ENCODE data around the gene PGM2L1. TPM values are rescaled to one million over a fixed set of nuclear protein-coding genes. Genes with fewer than 3 reads are reported as not detected.

Gene PGM2L1
- total and polyA plus RNA-seq, 2 donors: 7.0 to 8.0 TPM

DNA sequence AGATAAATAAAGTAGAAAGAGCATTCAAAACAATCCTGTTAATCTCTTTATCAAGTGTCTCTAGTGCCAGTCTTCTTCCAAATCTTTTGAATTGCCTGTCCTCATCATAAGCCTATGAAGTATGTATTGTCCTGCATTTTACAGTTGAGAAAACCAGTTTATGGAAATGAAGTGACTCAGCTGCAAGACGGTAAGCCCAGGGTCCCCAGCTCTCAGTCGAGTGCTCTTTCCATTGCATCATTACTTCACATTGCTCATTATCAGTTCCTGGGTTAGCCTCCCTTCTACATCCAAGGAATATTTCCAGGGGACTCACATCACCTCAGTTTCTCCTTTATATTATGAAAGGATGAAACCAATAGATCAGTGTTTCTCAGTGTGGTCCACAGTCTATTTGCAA lies 77.7 kb downstream of the PGM2L1 start:
- H3K9me3 ChIP-seq (ENCODE audit: control insufficient read depth in 2 of 2, insufficient read depth in 1 of 2, low read length in 1 of 2): peaks cover 0 to 5% of the 10 kb centered on the region in 2 donors
- H3K4me1 ChIP-seq (ENCODE audit: control insufficient read depth in 2 of 2, insufficient read depth in 2 of 2, low read length in 2 of 2): no peaks in the 10 kb centered on the region
- DNase-seq (ENCODE audit: low read depth in 6 of 9, low spot score in 9 of 9): no peak
- no peaks in the 10 kb centered on the region for H3K36me3 ChIP-seq (ENCODE audit: control insufficient read depth in 2 of 2, insufficient read depth in 2 of 2, low read length in 1 of 2)
- no peak overlapping the region for H3K27ac ChIP-seq (ENCODE audit: low read depth in 1 of 2, low read length in 1 of 2)
- H3K4me3 ChIP-seq (ENCODE audit: low read length in 2 of 2): no peak overlapping the region
- no peaks in the 10 kb centered on the region for H3K27me3 ChIP-seq (ENCODE audit: control insufficient read depth in 2 of 2, insufficient read depth in 1 of 2, low read length in 1 of 2)
- 93% methylated on average over 2 of the region's 2 CpGs for WGBS

DNA sequence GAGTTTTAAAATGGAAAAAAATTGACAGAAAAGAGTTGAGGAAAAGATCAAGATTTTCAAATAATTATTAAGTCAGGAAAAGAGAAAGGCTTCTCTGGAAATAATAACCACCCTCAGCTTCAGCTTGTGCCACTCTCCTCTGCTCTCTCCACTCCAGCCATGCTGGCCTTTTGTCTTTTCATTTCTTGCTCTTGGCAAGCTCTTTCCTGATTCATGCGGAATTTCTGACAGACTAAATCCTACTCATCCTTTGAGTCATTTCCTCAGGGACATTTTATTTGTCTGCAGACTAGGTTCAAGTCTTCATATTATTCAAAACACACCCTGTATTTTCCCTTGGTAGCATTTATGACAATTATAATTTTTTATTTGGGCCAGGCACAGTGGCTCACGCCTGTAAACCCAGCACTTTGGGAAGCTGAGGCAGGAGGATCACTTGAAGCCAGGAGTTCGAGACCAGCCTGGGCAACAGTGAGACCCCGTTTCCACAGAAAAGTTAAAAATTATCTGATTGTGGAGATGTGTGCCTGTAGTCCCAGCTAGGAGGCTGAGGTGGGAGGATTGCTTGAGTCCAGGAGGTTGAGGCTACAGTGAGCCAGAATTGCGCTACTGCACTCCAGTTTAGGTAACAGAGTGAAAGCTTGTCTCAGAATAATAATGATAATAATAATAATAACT lies 79.0 kb downstream of the PGM2L1 start:
- H3K36me3 ChIP-seq (ENCODE audit: control insufficient read depth in 2 of 2, insufficient read depth in 2 of 2, low read length in 1 of 2): no peaks in the 10 kb centered on the region
- DNase-seq (ENCODE audit: low read depth in 6 of 9, low spot score in 9 of 9): no peak
- 96% methylated on average over 5 of the region's 5 CpGs for WGBS
- H3K27ac ChIP-seq (ENCODE audit: low read depth in 1 of 2, low read length in 1 of 2): no peak overlapping the region
- H3K4me3 ChIP-seq (ENCODE audit: low read length in 2 of 2): no peak overlapping the region
- H3K9me3 ChIP-seq (ENCODE audit: control insufficient read depth in 2 of 2, insufficient read depth in 1 of 2, low read length in 1 of 2): peaks cover 0 to 5% of the 10 kb centered on the region in 2 donors
- no peaks in the 10 kb centered on the region for H3K27me3 ChIP-seq (ENCODE audit: control insufficient read depth in 2 of 2, insufficient read depth in 1 of 2, low read length in 1 of 2)
- H3K4me1 ChIP-seq (ENCODE audit: control insufficient read depth in 2 of 2, insufficient read depth in 2 of 2, low read length in 2 of 2): no peaks in the 10 kb centered on the region

DNA sequence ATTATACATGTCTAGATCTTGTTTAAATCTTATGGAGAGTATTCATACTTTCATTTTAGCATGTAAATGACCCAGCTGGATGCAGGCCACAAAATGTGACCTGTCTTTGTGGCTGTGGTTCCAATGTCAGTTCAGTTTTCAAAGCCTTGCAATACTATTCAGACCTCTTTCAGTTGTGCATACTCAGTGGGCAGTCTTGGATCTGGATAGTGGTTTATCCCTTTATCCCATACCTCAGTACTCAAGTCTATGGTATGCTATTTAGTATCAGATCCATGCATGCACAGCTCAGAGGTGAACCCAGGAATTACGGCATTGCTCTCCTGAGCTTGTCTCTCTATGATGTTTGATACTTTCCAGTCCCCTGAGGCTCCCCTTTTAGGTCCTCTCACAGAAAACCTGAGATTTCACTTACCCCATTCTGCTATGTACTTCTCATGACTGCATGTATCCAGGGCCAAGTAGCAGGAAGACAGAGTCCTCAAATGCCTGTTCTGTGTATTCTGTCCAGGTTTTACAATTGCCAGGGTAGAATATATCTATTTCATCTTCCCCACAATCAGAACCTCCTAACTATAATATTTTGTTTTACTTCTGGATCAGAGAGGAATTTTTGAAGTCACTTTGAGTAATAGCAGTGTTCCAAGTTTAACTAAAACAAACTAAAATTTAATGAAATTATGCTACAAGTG lies 79.8 kb downstream of the PGM2L1 start:
- Histone ChIP-seq H3K4me1 (ENCODE audit: control insufficient read depth in 2 of 2, insufficient read depth in 2 of 2, low read length in 2 of 2) (no peaks in the 10 kb centered on the region), H3K27ac (ENCODE audit: low read depth in 1 of 2, low read length in 1 of 2) (no peak overlapping the region), H3K36me3 (ENCODE audit: control insufficient read depth in 2 of 2, insufficient read depth in 2 of 2, low read length in 1 of 2) (no peaks in the 10 kb centered on the region), H3K9me3 (ENCODE audit: control insufficient read depth in 2 of 2, insufficient read depth in 1 of 2, low read length in 1 of 2) (peaks cover 0 to 5% of the 10 kb centered on the region in 2 donors), H3K27me3 (ENCODE audit: control insufficient read depth in 2 of 2, insufficient read depth in 1 of 2, low read length in 1 of 2) (no peaks in the 10 kb centered on the region), H3K4me3 (ENCODE audit: low read length in 2 of 2) (no peak overlapping the region)
- no peak for DNase-seq (ENCODE audit: low read depth in 6 of 9, low spot score in 9 of 9)
- WGBS: 100% methylated on average over 1 of the region's 1 CpG

DNA sequence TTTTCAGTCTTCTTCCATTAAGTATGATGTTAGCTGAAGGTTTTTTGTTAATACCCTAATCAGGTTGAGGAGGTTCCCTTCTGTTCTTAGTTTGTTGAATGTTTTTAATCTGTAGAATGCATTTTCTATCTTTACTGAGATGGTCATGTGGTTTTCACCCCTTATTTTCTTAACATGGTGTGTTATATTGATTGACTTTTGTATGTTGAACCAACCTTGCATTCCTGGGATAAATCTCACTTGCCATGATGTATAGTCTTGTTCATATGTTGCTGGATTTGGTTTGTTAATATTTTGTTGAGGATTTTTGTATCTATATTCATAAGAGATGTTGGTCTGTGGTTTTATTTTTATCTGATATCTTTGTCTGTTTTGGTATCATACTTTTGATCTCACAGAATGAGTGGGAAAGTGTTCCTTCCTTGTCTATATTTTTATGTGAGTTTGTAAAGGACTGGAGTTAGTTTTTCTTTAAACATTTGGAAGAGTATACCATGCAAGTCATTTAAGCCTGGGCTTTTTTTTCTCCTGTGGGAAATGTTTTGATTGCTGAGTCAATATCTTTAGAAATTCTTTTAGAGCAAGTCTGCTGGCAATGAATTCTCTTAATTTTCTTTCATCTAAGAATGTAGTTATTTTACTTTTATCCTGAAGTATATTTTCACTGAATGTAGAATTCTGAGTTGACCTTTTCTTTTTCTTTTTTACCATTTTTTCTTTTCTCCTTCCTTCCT lies 81.3 kb downstream of the PGM2L1 start:
- H3K4me3 ChIP-seq (ENCODE audit: low read length in 2 of 2): no peak overlapping the region
- H3K27me3 ChIP-seq (ENCODE audit: control insufficient read depth in 2 of 2, insufficient read depth in 1 of 2, low read length in 1 of 2): peaks cover under 1 to 4% of the 10 kb centered on the region in 2 donors
- no peaks in the 10 kb centered on the region for H3K4me1 ChIP-seq (ENCODE audit: control insufficient read depth in 2 of 2, insufficient read depth in 2 of 2, low read length in 2 of 2)
- H3K27ac ChIP-seq (ENCODE audit: low read depth in 1 of 2, low read length in 1 of 2): no peak overlapping the region
- peaks cover 0 to 5% of the 10 kb centered on the region in 2 donors for H3K9me3 ChIP-seq (ENCODE audit: control insufficient read depth in 2 of 2, insufficient read depth in 1 of 2, low read length in 1 of 2)
- no peak for DNase-seq (ENCODE audit: low read depth in 6 of 9, low spot score in 9 of 9)
- H3K36me3 ChIP-seq (ENCODE audit: control insufficient read depth in 2 of 2, insufficient read depth in 2 of 2, low read length in 1 of 2): no peaks in the 10 kb centered on the region

DNA sequence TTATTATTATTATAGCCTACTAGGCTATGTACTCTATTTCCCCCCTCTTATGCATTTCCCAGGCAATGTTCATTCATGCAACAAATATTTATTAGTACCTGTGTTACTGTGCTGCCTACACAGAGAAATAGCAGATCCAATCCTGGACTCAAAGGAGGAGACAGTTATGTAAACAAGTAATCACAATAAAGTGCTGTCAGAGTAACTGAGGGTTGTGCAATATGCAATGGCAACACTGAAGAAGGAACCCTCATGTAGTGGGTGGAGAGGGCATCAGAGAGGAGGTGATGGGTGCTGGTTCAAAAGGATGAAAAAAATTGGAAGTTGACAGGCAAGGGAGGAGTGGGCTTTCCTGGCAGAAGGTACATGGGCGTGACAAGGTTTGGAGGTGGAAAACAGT lies 85.9 kb downstream of the PGM2L1 start:
- peaks cover 3 to 9% of the 10 kb centered on the region in 2 donors for H3K4me1 ChIP-seq (ENCODE audit: control insufficient read depth in 2 of 2, insufficient read depth in 2 of 2, low read length in 2 of 2)
- H3K4me3 ChIP-seq (ENCODE audit: low read length in 2 of 2): no peak overlapping the region
- no peaks in the 10 kb centered on the region for H3K36me3 ChIP-seq (ENCODE audit: control insufficient read depth in 2 of 2, insufficient read depth in 2 of 2, low read length in 1 of 2)
- no peak overlapping the region for H3K27ac ChIP-seq (ENCODE audit: low read depth in 1 of 2, low read length in 1 of 2)
- DNase-seq (ENCODE audit: low read depth in 6 of 9, low spot score in 9 of 9): no peak
- 96% methylated on average over 1 of the region's 1 CpG for WGBS
- H3K9me3 ChIP-seq (ENCODE audit: control insufficient read depth in 2 of 2, insufficient read depth in 1 of 2, low read length in 1 of 2): peaks cover 0 to 5% of the 10 kb centered on the region in 2 donors
- peaks cover 4 to 22% of the 10 kb centered on the region in 2 donors for H3K27me3 ChIP-seq (ENCODE audit: control insufficient read depth in 2 of 2, insufficient read depth in 1 of 2, low read length in 1 of 2)

DNA sequence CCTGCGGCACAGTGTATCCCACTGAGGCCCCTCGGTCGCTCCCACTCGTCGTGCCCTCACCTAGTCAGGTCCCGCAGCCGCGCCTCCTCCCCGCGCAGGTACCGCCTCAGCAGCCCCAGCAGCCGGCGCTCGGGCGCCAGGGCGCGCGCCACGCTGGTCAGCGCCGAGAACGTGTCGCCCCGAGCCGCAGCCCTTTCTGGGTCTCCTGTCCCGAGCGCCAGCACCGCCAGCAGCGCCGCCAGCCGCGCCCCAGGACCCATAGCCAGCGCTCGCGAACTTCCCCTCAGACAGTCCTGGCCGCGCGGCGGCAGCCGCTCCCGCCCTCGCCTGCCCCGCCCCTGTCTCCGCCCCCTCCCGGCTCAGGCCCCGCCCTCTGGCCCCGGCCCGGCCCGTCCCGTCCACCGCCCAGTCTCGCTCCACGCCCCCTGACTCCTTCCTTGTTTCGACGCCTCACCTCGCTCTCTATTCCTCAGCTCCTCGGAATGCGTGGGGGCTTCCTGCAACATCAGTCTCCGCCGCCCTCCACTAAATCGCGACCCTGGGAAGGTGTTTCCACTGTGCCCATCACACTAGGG lies 86.8 kb downstream of the PGM2L1 start, which contains the start of gene P4HA3:
Gene P4HA3, minus strand, starts transcription at position 289 of the 575 bp plus-strand sequence. Its CDS starts 29 bp downstream, at position 260.
- DNase-seq (ENCODE audit: low read depth in 6 of 9, low spot score in 9 of 9): peak in 4 of 9 donors; percentile 9 to 39 (median 24)

DNA sequence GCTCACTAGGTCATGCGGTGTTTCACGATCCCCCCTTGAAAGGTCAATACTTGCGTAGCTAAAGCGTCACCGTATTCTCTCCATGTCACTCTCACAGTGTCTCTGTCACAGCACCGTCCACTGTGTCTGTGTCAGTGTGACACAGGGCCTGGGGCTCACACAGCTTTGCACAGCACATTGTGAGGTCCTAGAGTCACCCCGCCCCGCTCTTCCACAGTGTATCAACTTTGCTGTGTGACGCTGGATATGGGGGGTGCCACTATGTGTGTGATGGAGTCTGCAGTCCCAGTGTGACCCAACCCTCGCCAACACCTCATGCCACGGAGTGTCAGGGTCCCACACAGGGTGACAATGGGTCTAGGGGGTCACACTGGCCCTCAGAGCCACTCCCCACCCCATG lies 87.4 kb downstream of the PGM2L1 start:
- 81% methylated on average over 11 of the region's 11 CpGs for WGBS
- Histone ChIP-seq H3K4me1 (ENCODE audit: control insufficient read depth in 2 of 2, insufficient read depth in 2 of 2, low read length in 2 of 2) (peaks cover 3 to 14% of the 10 kb centered on the region in 2 donors), H3K27ac (ENCODE audit: low read depth in 1 of 2, low read length in 1 of 2) (no peak overlapping the region), H3K4me3 (ENCODE audit: low read length in 2 of 2) (peak overlapping the region in 1 of 2 donors; percentile 16), H3K9me3 (ENCODE audit: control insufficient read depth in 2 of 2, insufficient read depth in 1 of 2, low read length in 1 of 2) (peaks cover 0 to 4% of the 10 kb centered on the region in 2 donors), H3K27me3 (ENCODE audit: control insufficient read depth in 2 of 2, insufficient read depth in 1 of 2, low read length in 1 of 2) (peaks cover 4 to 22% of the 10 kb centered on the region in 2 donors), H3K36me3 (ENCODE audit: control insufficient read depth in 2 of 2, insufficient read depth in 2 of 2, low read length in 1 of 2) (no peaks in the 10 kb centered on the region)
- no peak for DNase-seq (ENCODE audit: low read depth in 6 of 9, low spot score in 9 of 9)

More for the DNA sequence above, 86.8 kb downstream of the PGM2L1 start, which contains the start of gene P4HA3:
- H3K9me3 ChIP-seq (ENCODE audit: control insufficient read depth in 2 of 2, insufficient read depth in 1 of 2, low read length in 1 of 2): peaks cover 0 to 4% of the 10 kb centered on the region in 2 donors
- WGBS: 8% methylated on average over 62 of the region's 62 CpGs
- H3K27ac ChIP-seq (ENCODE audit: low read depth in 1 of 2, low read length in 1 of 2): no peak within 1 kb of the TSS
- H3K4me1 ChIP-seq (ENCODE audit: control insufficient read depth in 2 of 2, insufficient read depth in 2 of 2, low read length in 2 of 2): peaks cover 3 to 13% of the 10 kb centered on the region in 2 donors
- H3K36me3 ChIP-seq (ENCODE audit: control insufficient read depth in 2 of 2, insufficient read depth in 2 of 2, low read length in 1 of 2): no peaks in the 10 kb centered on the region
- peak within 1 kb of the TSS; percentile 16 to 47 for H3K4me3 ChIP-seq (ENCODE audit: low read length in 2 of 2)
- H3K27me3 ChIP-seq (ENCODE audit: control insufficient read depth in 2 of 2, insufficient read depth in 1 of 2, low read length in 1 of 2): peaks cover 4 to 22% of the 10 kb centered on the region in 2 donors

DNA sequence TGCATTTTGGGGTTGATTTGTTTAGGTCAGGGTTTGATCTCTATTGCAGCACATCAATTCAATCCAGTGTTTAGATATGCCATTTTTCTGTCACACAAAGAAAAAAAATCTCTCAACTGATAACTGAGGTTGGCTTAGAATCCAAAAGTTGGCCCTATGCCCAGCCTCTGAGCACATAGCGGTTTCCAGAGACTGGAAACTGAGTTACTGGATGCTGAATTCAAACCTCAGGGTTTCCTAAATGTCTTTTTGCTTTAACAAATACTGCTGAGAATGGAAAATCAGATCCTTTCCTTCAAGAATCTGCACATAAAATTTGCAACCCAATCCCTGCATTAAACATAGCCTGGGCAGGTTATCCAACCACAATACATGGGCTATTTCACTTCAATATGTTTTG lies 90.8 kb downstream of the PGM2L1 start:
- Histone ChIP-seq H3K36me3 (ENCODE audit: control insufficient read depth in 2 of 2, insufficient read depth in 2 of 2, low read length in 1 of 2) (no peaks in the 10 kb centered on the region), H3K27ac (ENCODE audit: low read depth in 1 of 2, low read length in 1 of 2) (no peak overlapping the region), H3K9me3 (ENCODE audit: control insufficient read depth in 2 of 2, insufficient read depth in 1 of 2, low read length in 1 of 2) (peaks cover 0 to 4% of the 10 kb centered on the region in 2 donors), H3K27me3 (ENCODE audit: control insufficient read depth in 2 of 2, insufficient read depth in 1 of 2, low read length in 1 of 2) (peaks cover 4 to 22% of the 10 kb centered on the region in 2 donors), H3K4me1 (ENCODE audit: control insufficient read depth in 2 of 2, insufficient read depth in 2 of 2, low read length in 2 of 2) (peaks cover 3 to 14% of the 10 kb centered on the region in 2 donors), H3K4me3 (ENCODE audit: low read length in 2 of 2) (no peak overlapping the region)
- 64% methylated on average over 1 of the region's 1 CpG for WGBS
- DNase-seq (ENCODE audit: low read depth in 6 of 9, low spot score in 9 of 9): no peak
